ENCODE data around the gene RPL41.
A peak's percentile ranks its signal among the peaks of the same experiment; 100 is the strongest.

Gene RPL41

GRCh38 chr12:56078931-56079722 lies 37.3 kb upstream of the RPL41 start (continued):
- TF ChIP-seq TSHZ1 (tag by site-specific recombination; IDR thresholded peaks at IDR 0.05; ENCODE audit: borderline replicate concordance) (no peak), ZNF792 (tag by site-specific recombination; IDR thresholded peaks at IDR 0.05) (0 out of 2 replicates have a peak, but pooled peaks have one; percentile 29), ZBTB20 (tag by site-specific recombination; IDR thresholded peaks at IDR 0.05) (peak; percentile 36; the same call in 1 of the 2 replicates)

- Histone ChIP-seq H3K4me1 (ENCODE audit: control insufficient read depth, insufficient read depth, low read length) (no peaks in the 10 kb centered on the region; the same call in 1 of the 2 replicates), H3K27ac (ENCODE audit: extremely low read depth, low read depth, low read length) (peak within 1 kb of the TSS; percentile 64; the same call in 1 of the 2 replicates), H3K36me3 (ENCODE audit: control insufficient read depth in 2 of 2, insufficient read depth in 1 of 2, low read length in 2 of 2) (no peaks in the 10 kb centered on the region), H3K9me3 (ENCODE audit: control insufficient read depth, insufficient read depth, low read depth, low read length) (no peaks in the 10 kb centered on the region), H3K4me3 (ENCODE audit: low read depth, low read length) (peak within 1 kb of the TSS; percentile 40)
- ChIA-PET CTCF (interaction anchor here (0.6 to 3.3 kb wide), 13 partner anchors 11 to 282 kb away, joined by 3 to 26 read pairs (median 3); partner anchors contain the start of genes PA2G4 and ZC3H10), POLR2A (interaction anchor here (0.6 to 4.6 kb wide), 14 partner anchors 11 to 106 kb away, joined by 3 to 54 read pairs (median 4); partner anchors contain the start of genes ESYT1, PA2G4, RAB5B and RPL41)
- TF ChIP-seq SP2 (tag by site-specific recombination; IDR thresholded peaks at IDR 0.05) (peak; percentile 83), ZNF473 (tag by site-specific recombination; IDR thresholded peaks at IDR 0.05) (no peak), ZNF24 (tag by site-specific recombination; IDR thresholded peaks at IDR 0.05) (peak; percentile 86), ZXDB (tag by site-specific recombination; IDR thresholded peaks at IDR 0.05) (peak; percentile 93), HIC1 (tag by site-specific recombination; IDR thresholded peaks at IDR 0.05) (peak; percentile 93), ZNF350 (tag by site-specific recombination; IDR thresholded peaks at IDR 0.05) (no peak), ZNF335 (tag by site-specific recombination; conservative IDR thresholded peaks at IDR 0.05) (peak; percentile 82), BCL11B (tag by site-specific recombination; IDR thresholded peaks at IDR 0.05; ENCODE audit: low read depth) (peak; percentile 92), KLF10 (tag by site-specific recombination; IDR thresholded peaks at IDR 0.05) (peak; percentile 98), ZNF280D (tag by site-specific recombination; IDR thresholded peaks at IDR 0.05) (no peak), ZNF658 (tag by site-specific recombination; IDR thresholded peaks at IDR 0.05) (no peak), ZNF146 (tag by site-specific recombination; IDR thresholded peaks at IDR 0.05) (no peak), PRDM6 (tag by site-specific recombination; IDR thresholded peaks at IDR 0.05) (no peak), ZNF266 (tag by site-specific recombination; IDR thresholded peaks at IDR 0.05; ENCODE audit: low read depth) (no peak), ZNF596 (tag by site-specific recombination; IDR thresholded peaks at IDR 0.05) (peak; percentile 96), ZNF629 (tag by site-specific recombination; IDR thresholded peaks at IDR 0.05) (peak; percentile 84), ZNF830 (tag by site-specific recombination; IDR thresholded peaks at IDR 0.05; ENCODE audit: low read depth) (no peak), ZNF223 (tag by site-specific recombination; IDR thresholded peaks at IDR 0.05) (no peak), ZNF548 (tag by site-specific recombination; IDR thresholded peaks at IDR 0.05) (no peak), ZNF776 (tag by site-specific recombination; IDR thresholded peaks at IDR 0.05; ENCODE audit: borderline replicate concordance) (no peak), ZNF23 (tag by site-specific recombination; IDR thresholded peaks at IDR 0.05; ENCODE audit: borderline replicate concordance) (no peak)
These were observed 36.5 kb upstream of the RPL41 start, which contains the start of gene ERBB3 for GRCh38 chr12:56079723-56080555. ERBB3 (plus strand) TSS chr12:56080165; CDS start chr12:56080301, 136 bp downstream.

All from HEK293 (cell line).